GM12878 (cell line): ENCODE measurements around the gene IL1RAPL1.

Source experiments
- TAF1 ChIP-seq: IDR thresholded peaks from 2 replicates; pipeline ENCODE4 v1.6.1; 2011; ENCODE audit warnings: mild to moderate bottlenecking, low read depth, low read length, borderline replicate concordance
- TF ChIP-seq, protein P1 (sequence below), 3 experiments: IDR thresholded peaks in 2 of 3; conservative IDR thresholded peaks in 1 of 3; 2 replicates each; pipeline ENCODE4 v1.5.1; 2011; ENCODE audit warnings: low read depth in 3 of 3, low read length in 3 of 3, mild to moderate bottlenecking in 3 of 3, control low read depth in 2 of 3, moderate library complexity in 2 of 3, inconsistent platforms in 1 of 3, mixed read lengths in 1 of 3; ENCODE audit not compliant: control insufficient read depth in 2 of 3, insufficient read depth in 1 of 3; ENCODE audit errors: extremely low read depth in 1 of 3

DNA sequence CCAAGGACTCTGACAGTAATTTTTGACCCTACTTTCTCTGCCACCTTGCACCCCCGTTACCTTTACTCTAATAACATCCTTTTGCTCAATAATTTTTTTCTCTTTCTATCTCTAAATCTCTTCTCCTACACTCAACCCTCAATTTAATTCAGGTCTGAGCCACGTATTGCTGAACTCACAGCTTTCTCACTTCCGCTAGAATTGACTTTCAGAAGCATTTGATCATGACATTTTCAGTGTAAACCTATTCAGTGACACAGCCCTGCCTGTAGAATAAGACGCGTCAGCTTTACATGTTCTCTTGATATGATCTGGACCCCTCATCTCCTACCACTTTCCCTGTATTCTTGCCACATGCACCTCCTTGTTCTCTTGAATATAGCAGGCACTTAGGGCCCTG, 1188.6 kb downstream of the IL1RAPL1 start:
- TF ChIP-seq, protein P1, sequence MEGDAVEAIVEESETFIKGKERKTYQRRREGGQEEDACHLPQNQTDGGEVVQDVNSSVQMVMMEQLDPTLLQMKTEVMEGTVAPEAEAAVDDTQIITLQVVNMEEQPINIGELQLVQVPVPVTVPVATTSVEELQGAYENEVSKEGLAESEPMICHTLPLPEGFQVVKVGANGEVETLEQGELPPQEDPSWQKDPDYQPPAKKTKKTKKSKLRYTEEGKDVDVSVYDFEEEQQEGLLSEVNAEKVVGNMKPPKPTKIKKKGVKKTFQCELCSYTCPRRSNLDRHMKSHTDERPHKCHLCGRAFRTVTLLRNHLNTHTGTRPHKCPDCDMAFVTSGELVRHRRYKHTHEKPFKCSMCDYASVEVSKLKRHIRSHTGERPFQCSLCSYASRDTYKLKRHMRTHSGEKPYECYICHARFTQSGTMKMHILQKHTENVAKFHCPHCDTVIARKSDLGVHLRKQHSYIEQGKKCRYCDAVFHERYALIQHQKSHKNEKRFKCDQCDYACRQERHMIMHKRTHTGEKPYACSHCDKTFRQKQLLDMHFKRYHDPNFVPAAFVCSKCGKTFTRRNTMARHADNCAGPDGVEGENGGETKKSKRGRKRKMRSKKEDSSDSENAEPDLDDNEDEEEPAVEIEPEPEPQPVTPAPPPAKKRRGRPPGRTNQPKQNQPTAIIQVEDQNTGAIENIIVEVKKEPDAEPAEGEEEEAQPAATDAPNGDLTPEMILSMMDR (IDR thresholded peaks at IDR 0.05 in 2 of 3, conservative IDR thresholded peaks at IDR 0.05 in 1 of 3; ENCODE audit: control insufficient read depth in 2 of 3, extremely low read depth in 1 of 3, insufficient read depth in 1 of 3, low read depth in 3 of 3, low read length in 3 of 3): no peak
- no peak for TF ChIP-seq TAF1
